Hindlimb muscle (tissue), 1 donor: ENCODE data around the gene SIRT4. TPM values are rescaled to one million over a fixed set of nuclear protein-coding genes. Genes with fewer than 3 reads are reported as not detected.

ENCODE experiments used
- polyA plus RNA-seq: library from polyadenylated mRNA; unstranded; fragments of 120-200 nt; gene quantifications from one replicate; pipeline ENCODE4 v1.2.1, GENCODE V29; 2013; ENCODE audit not compliant: insufficient read length

The SIRT4 gene
- polyA plus RNA-seq, 1 donor, result 5.6 TPM

Other genes with a start within 250 kb of the SIRT4 start
- 31.9 TPM for gene RAB35, start 185.6 kb upstream of the SIRT4 start, polyA plus RNA-seq
- 47.6 TPM for gene GCN1, start 107.6 kb upstream of the SIRT4 start, polyA plus RNA-seq
- gene RPLP0, start 101.2 kb upstream of the SIRT4 start, polyA plus RNA-seq, result 3,810 TPM
- gene PXN, start 36.6 kb upstream of the SIRT4 start, polyA plus RNA-seq, result 233 TPM
- not detected for gene RNU4-2, start 10.4 kb upstream of the SIRT4 start, polyA plus RNA-seq
- not detected for gene RNU4-1, start 9.1 kb upstream of the SIRT4 start, polyA plus RNA-seq
- gene PLA2G1B, start 25.5 kb downstream of the SIRT4 start, polyA plus RNA-seq, result not detected
- 6.4 TPM for gene MSI1, start 66.8 kb downstream of the SIRT4 start, polyA plus RNA-seq
- gene COX6A1, start 135.8 kb downstream of the SIRT4 start, polyA plus RNA-seq, result 94.3 TPM
- 31.3 TPM for gene TRIAP1, start 144.1 kb downstream of the SIRT4 start, polyA plus RNA-seq
- gene GATC, start 144.1 kb downstream of the SIRT4 start, polyA plus RNA-seq, result 14.5 TPM
- gene SRSF9, start 167.4 kb downstream of the SIRT4 start, polyA plus RNA-seq, result 94.2 TPM
- gene DYNLL1, start 193.8 kb downstream of the SIRT4 start, polyA plus RNA-seq, result 286 TPM
- gene COQ5, start 226.8 kb downstream of the SIRT4 start, polyA plus RNA-seq, result 38.3 TPM
- 160 TPM for gene RNF10, start 232.0 kb downstream of the SIRT4 start, polyA plus RNA-seq